ENCODE measurements around the gene CNTF.
A peak's percentile ranks its signal among the peaks of the same experiment; 100 is the strongest.

The CNTF gene

GRCh38 chr11:58580311-58580710, 42.2 kb upstream of the CNTF start:
- no peak for TF ChIP-seq POLR2AphosphoS5 (IDR thresholded peaks at IDR 0.05; ENCODE audit: low read depth, low read length)
- no peak for TF ChIP-seq TAF1 (IDR thresholded peaks at IDR 0.05; ENCODE audit: borderline replicate concordance, low read depth, low read length)
- no peak for TF ChIP-seq POLR2A (IDR thresholded peaks at IDR 0.05; ENCODE audit: low read depth, low read length)
- DNase-seq (ENCODE audit: insufficient read length) (no peak), FAIRE-seq (no peak)

GRCh38 chr11:58582437-58582836, 40.0 kb upstream of the CNTF start:
- no peak for DNase-seq (ENCODE audit: insufficient read length)
- TF ChIP-seq POLR2AphosphoS5 (IDR thresholded peaks at IDR 0.05; ENCODE audit: low read depth, low read length) (no peak), POLR2A (IDR thresholded peaks at IDR 0.05; ENCODE audit: low read depth, low read length) (no peak), TAF1 (IDR thresholded peaks at IDR 0.05; ENCODE audit: borderline replicate concordance, low read depth, low read length) (no peak)
- no peak for FAIRE-seq

GRCh38 chr11:58586998-58587397, 35.5 kb upstream of the CNTF start:
- DNase-seq (ENCODE audit: insufficient read length) (no peak), FAIRE-seq (peak; percentile 73)
- TF ChIP-seq POLR2AphosphoS5 (IDR thresholded peaks at IDR 0.05; ENCODE audit: low read depth, low read length) (no peak), POLR2A (IDR thresholded peaks at IDR 0.05; ENCODE audit: low read depth, low read length) (no peak), TAF1 (IDR thresholded peaks at IDR 0.05; ENCODE audit: borderline replicate concordance, low read depth, low read length) (no peak)

- FAIRE-seq = no peak
- no peak for DNase-seq (ENCODE audit: insufficient read length)
- TF ChIP-seq TAF1 (IDR thresholded peaks at IDR 0.05; ENCODE audit: borderline replicate concordance, low read depth, low read length) = no peak
- no peak for TF ChIP-seq POLR2A (IDR thresholded peaks at IDR 0.05; ENCODE audit: low read depth, low read length)
- TF ChIP-seq POLR2AphosphoS5 (IDR thresholded peaks at IDR 0.05; ENCODE audit: low read depth, low read length) = 0 out of 2 replicates have a peak, but pooled peaks have one; percentile 26
Measured at GRCh38 chr11:58591659-58592058, 30.8 kb upstream of the CNTF start.

- FAIRE-seq (peak; percentile 62), DNase-seq (ENCODE audit: insufficient read length) (no peak)
Measured at GRCh38 chr11:58592760-58593472, 29.5 kb upstream of the CNTF start.

GRCh38 chr11:58594826-58595225, 27.6 kb upstream of the CNTF start:
- no peak for FAIRE-seq
- TF ChIP-seq TAF1 (IDR thresholded peaks at IDR 0.05; ENCODE audit: borderline replicate concordance, low read depth, low read length) (no peak), POLR2AphosphoS5 (IDR thresholded peaks at IDR 0.05; ENCODE audit: low read depth, low read length) (no peak), POLR2A (IDR thresholded peaks at IDR 0.05; ENCODE audit: low read depth, low read length) (no peak)

More at GRCh38 chr11:58592760-58593472, 29.5 kb upstream of the CNTF start:
- TF ChIP-seq POLR2A (IDR thresholded peaks at IDR 0.05; ENCODE audit: low read depth, low read length) = no peak
- TF ChIP-seq POLR2AphosphoS5 (IDR thresholded peaks at IDR 0.05; ENCODE audit: low read depth, low read length) = no peak
- no peak for TF ChIP-seq TAF1 (IDR thresholded peaks at IDR 0.05; ENCODE audit: borderline replicate concordance, low read depth, low read length)

GRCh38 chr11:58596621-58597020, 25.8 kb upstream of the CNTF start:
- TF ChIP-seq POLR2A (IDR thresholded peaks at IDR 0.05; ENCODE audit: low read depth, low read length) (no peak), TAF1 (IDR thresholded peaks at IDR 0.05; ENCODE audit: borderline replicate concordance, low read depth, low read length) (no peak), POLR2AphosphoS5 (IDR thresholded peaks at IDR 0.05; ENCODE audit: low read depth, low read length) (no peak)
- FAIRE-seq (no peak), DNase-seq (ENCODE audit: insufficient read length) (no peak)

More at GRCh38 chr11:58594826-58595225, 27.6 kb upstream of the CNTF start:
- DNase-seq (ENCODE audit: insufficient read length) = no peak

- TF ChIP-seq TAF1 (IDR thresholded peaks at IDR 0.05; ENCODE audit: borderline replicate concordance, low read depth, low read length) (no peak), POLR2AphosphoS5 (IDR thresholded peaks at IDR 0.05; ENCODE audit: low read depth, low read length) (no peak), POLR2A (IDR thresholded peaks at IDR 0.05; ENCODE audit: low read depth, low read length) (no peak)
- DNase-seq (ENCODE audit: insufficient read length) = no peak
- FAIRE-seq = no peak
Measured at GRCh38 chr11:58597486-58598144, 24.9 kb upstream of the CNTF start.

- no peak for TF ChIP-seq TAF1 (IDR thresholded peaks at IDR 0.05; ENCODE audit: borderline replicate concordance, low read depth, low read length)
- TF ChIP-seq POLR2AphosphoS5 (IDR thresholded peaks at IDR 0.05; ENCODE audit: low read depth, low read length) = no peak
- no peak for TF ChIP-seq POLR2A (IDR thresholded peaks at IDR 0.05; ENCODE audit: low read depth, low read length)
- no peak for FAIRE-seq
- no peak for DNase-seq (ENCODE audit: insufficient read length)
Measured at GRCh38 chr11:58600510-58600909, 22.0 kb upstream of the CNTF start.

- DNase-seq (ENCODE audit: insufficient read length) (no peak), FAIRE-seq (peak; percentile 9)
- TF ChIP-seq TAF1 (IDR thresholded peaks at IDR 0.05; ENCODE audit: borderline replicate concordance, low read depth, low read length) (no peak), POLR2A (IDR thresholded peaks at IDR 0.05; ENCODE audit: low read depth, low read length) (no peak), POLR2AphosphoS5 (IDR thresholded peaks at IDR 0.05; ENCODE audit: low read depth, low read length) (no peak)
Measured at GRCh38 chr11:58606930-58607714, 15.3 kb upstream of the CNTF start.

- DNase-seq (ENCODE audit: insufficient read length) (no peak), FAIRE-seq (no peak)
- no peak for TF ChIP-seq POLR2A (IDR thresholded peaks at IDR 0.05; ENCODE audit: low read depth, low read length)
- TF ChIP-seq POLR2AphosphoS5 (IDR thresholded peaks at IDR 0.05; ENCODE audit: low read depth, low read length) = no peak
- TF ChIP-seq TAF1 (IDR thresholded peaks at IDR 0.05; ENCODE audit: borderline replicate concordance, low read depth, low read length) = no peak
Measured at GRCh38 chr11:58608331-58608730, 14.1 kb upstream of the CNTF start.

All from GM12892 (cell line).